ENCODE measurements around the gene IFNG. TPM values are rescaled to one million over a fixed set of nuclear protein-coding genes. Genes with fewer than 3 reads are reported as not detected.
"Not testable (repeated sequence)": the region's sequence is repeated elsewhere in the genome, so short reads cannot be mapped to it uniquely, and the experiment has no call there.

IFNG gene
- total and polyA plus RNA-seq, 8 donors = not detected

- Histone ChIP-seq H3K9me3 (no peaks in the 10 kb centered on the region), H3K27me3 (no peaks in the 10 kb centered on the region), H3K4me1 (no peaks in the 10 kb centered on the region), H3K4me3 (no peak overlapping the region), H3K36me3 (no peaks in the 10 kb centered on the region), H3K27ac (no peak overlapping the region)
- WGBS, 5 donors = 59 to 78% (median 71%) methylated on average over 3 of the region's 3 CpGs
- DNase-seq = no peak
- no peak for TF ChIP-seq EP300 (IDR thresholded peaks at IDR 0.05)
- intact Hi-C loops (cut with DNase I; ENCODE audit: low total_unique reads) = no loop called here
These were observed 19.4 kb upstream of the IFNG start for GRCh38 chr12:68178774-68179439.

- Histone ChIP-seq H3K9me3 (no peaks in the 10 kb centered on the region), H3K4me1 (no peaks in the 10 kb centered on the region), H3K27ac (no peak overlapping the region), H3K4me3 (no peak overlapping the region), H3K36me3 (no peaks in the 10 kb centered on the region), H3K27me3 (no peaks in the 10 kb centered on the region)
- TF ChIP-seq CTCF (IDR thresholded peaks at IDR 0.05) = no peak
- no peak for TF ChIP-seq EP300 (IDR thresholded peaks at IDR 0.05)
- TF ChIP-seq POLR2AphosphoS5 (IDR thresholded peaks at IDR 0.05) = no peak
- TF ChIP-seq POLR2A (IDR thresholded peaks at IDR 0.05) = no peak
- no peak for DNase-seq
- intact Hi-C loops (cut with DNase I; ENCODE audit: low total_unique reads) = no loop called here
These were observed 18.6 kb upstream of the IFNG start for GRCh38 chr12:68178184-68178583.

GRCh38 chr12:68177562-68177961, 18.0 kb upstream of the IFNG start:
- H3K27me3 ChIP-seq = no peaks in the 10 kb centered on the region
- H3K27ac ChIP-seq = no peak overlapping the region
- no peak for DNase-seq
- no peak for TF ChIP-seq POLR2AphosphoS5 (IDR thresholded peaks at IDR 0.05)
- TF ChIP-seq CTCF (IDR thresholded peaks at IDR 0.05) = no peak
- TF ChIP-seq EP300 (IDR thresholded peaks at IDR 0.05) = no peak
- TF ChIP-seq POLR2A (IDR thresholded peaks at IDR 0.05) = no peak
- H3K9me3 ChIP-seq = no peaks in the 10 kb centered on the region
- no peak overlapping the region for H3K4me3 ChIP-seq
- H3K36me3 ChIP-seq = no peaks in the 10 kb centered on the region
- 85 to 93% (median 89%) methylated on average over 2 of the region's 2 CpGs for WGBS, 5 donors
- intact Hi-C loops (cut with DNase I; ENCODE audit: low total_unique reads) = no loop called here
- no peaks in the 10 kb centered on the region for H3K4me1 ChIP-seq

- DNase-seq = no peak
- TF ChIP-seq CTCF (IDR thresholded peaks at IDR 0.05) = no peak
- TF ChIP-seq POLR2A (IDR thresholded peaks at IDR 0.05) = no peak
- TF ChIP-seq EP300 (IDR thresholded peaks at IDR 0.05) = no peak
- TF ChIP-seq POLR2AphosphoS5 (IDR thresholded peaks at IDR 0.05) = no peak
- Histone ChIP-seq H3K4me1 (no peaks in the 10 kb centered on the region), H3K4me3 (no peak overlapping the region), H3K27me3 (no peaks in the 10 kb centered on the region), H3K9me3 (no peaks in the 10 kb centered on the region), H3K36me3 (no peaks in the 10 kb centered on the region), H3K27ac (no peak overlapping the region)
- intact Hi-C loops (cut with DNase I; ENCODE audit: low total_unique reads) = no loop called here
These were observed 16.7 kb upstream of the IFNG start for GRCh38 chr12:68176257-68176656.

- H3K27ac ChIP-seq = no peak overlapping the region
- no peaks in the 10 kb centered on the region for H3K4me1 ChIP-seq
- no peaks in the 10 kb centered on the region for H3K27me3 ChIP-seq
- intact Hi-C loops (cut with DNase I; ENCODE audit: low total_unique reads) = no loop called here
- H3K9me3 ChIP-seq = no peaks in the 10 kb centered on the region
- peak in 1 of 2 donors; percentile 42 for DNase-seq
- 52 to 68% (median 60%) methylated on average over 4 of the region's 4 CpGs for WGBS, 5 donors
- no peaks in the 10 kb centered on the region for H3K36me3 ChIP-seq
- H3K4me3 ChIP-seq = no peak overlapping the region
- no peak for TF ChIP-seq CTCF (IDR thresholded peaks at IDR 0.05)
- TF ChIP-seq POLR2AphosphoS5 (IDR thresholded peaks at IDR 0.05) = no peak
- no peak for TF ChIP-seq EP300 (IDR thresholded peaks at IDR 0.05)
- TF ChIP-seq POLR2A (IDR thresholded peaks at IDR 0.05) = no peak
These were observed 16.1 kb upstream of the IFNG start for GRCh38 chr12:68175557-68176061.

GRCh38 chr12:68174761-68175160, 15.2 kb upstream of the IFNG start:
- H3K27me3 ChIP-seq; intact Hi-C loops (cut with DNase I; ENCODE audit: low total_unique reads); H3K4me1 ChIP-seq; H3K9me3 ChIP-seq; DNase-seq; H3K27ac ChIP-seq; H3K36me3 ChIP-seq; H3K4me3 ChIP-seq: not testable (repeated sequence)
- WGBS, 5 donors = 94 to 97% (median 97%) methylated on average over 3 of the region's 3 CpGs
